SK-N-SH (cell line): ENCODE results near the gene MAPK8IP3. TPM values are rescaled to one million over a fixed set of nuclear protein-coding genes. Genes with fewer than 3 reads are reported as not detected.

Experiments
- CTCF ChIA-PET: fragments of 300-600, 350-600 bp; formaldehyde crosslinking; extraction: SDS; loops from one replicate; lab custom pipeline; 2021; lab: Yijun Ruan, JAX
- POLR2A ChIA-PET: fragments of 350-600 bp; sonication (Branson Sonifier 250); formaldehyde crosslinking; extraction: SDS; loops from one replicate; lab custom pipeline; 2020; ENCODE audit warnings: antibody characterized with exemption, inconsistent platforms; lab: Yijun Ruan, JAX
- DNase-seq: peaks from one replicate; pipeline ENCODE4 v3.0.0; 2012
- H2AFZ ChIP-seq: fragments of 200-600 bp; sonication (generic); 2 replicates; pipeline ENCODE4 v1.8.1; 2016; ENCODE audit warnings: antibody characterized with exemption, mild to moderate bottlenecking, low read depth
- H3F3A ChIP-seq: fragments of 200-600 bp; sonication (generic); replicated peaks from 2 replicates; pipeline ENCODE3; 2016; ENCODE audit warnings: antibody characterized with exemption, mild to moderate bottlenecking; ENCODE audit not compliant: insufficient read depth
- H3K27ac ChIP-seq, 2 experiments: fragments of 200-500 bp in 1 of 2; fragments of 200-600 bp in 1 of 2; sonication (Bioruptor generic) in 1 of 2; sonication (generic), shearing (Covaris generic) in 1 of 2; 2 replicates each; pipeline versions ENCODE4 v1.5.1 to v1.6.1; 2014 to 2016; ENCODE audit warnings: low read depth in 2 of 2, inconsistent platforms in 1 of 2, low read length in 1 of 2, mild to moderate bottlenecking in 1 of 2, mixed read lengths in 1 of 2
- H3K27me3 ChIP-seq: fragments of 200-600 bp; sonication (generic), shearing (Covaris generic); 2 replicates; pipeline ENCODE4 v1.6.1; 2016; ENCODE audit warnings: mixed run types; ENCODE audit not compliant: insufficient read depth
- H3K36me3 ChIP-seq, 2 experiments: fragments of 200-500 bp in 1 of 2; fragments of 200-600 bp in 1 of 2; sonication (Bioruptor generic) in 1 of 2; sonication (generic) in 1 of 2; replicated peaks in 1 of 2; 2 replicates each; pipeline versions ENCODE3 to v1.5.1; 2014 to 2016; ENCODE audit warnings: low read length in 1 of 2, mild to moderate bottlenecking in 1 of 2; ENCODE audit not compliant: insufficient read depth in 2 of 2, control insufficient read depth in 1 of 2
- H3K4me1 ChIP-seq, 2 experiments: fragments of 200-500 bp in 1 of 2; fragments of 200-600 bp in 1 of 2; sonication (Bioruptor generic) in 1 of 2; sonication (generic), shearing (Covaris generic) in 1 of 2; 2 replicates each; pipeline versions ENCODE4 v1.5.1 to v1.6.1; 2014 to 2016; ENCODE audit warnings: low read depth in 1 of 2, low read length in 1 of 2, mixed run types in 1 of 2; ENCODE audit not compliant: insufficient read depth in 2 of 2, control insufficient read depth in 1 of 2
- H3K4me2 ChIP-seq: fragments of 200-600 bp; sonication (generic), shearing (Covaris generic); 2 replicates; pipeline ENCODE4 v1.6.1; 2017; ENCODE audit warnings: mixed run types
- H3K4me3 ChIP-seq, 2 experiments: fragments of 200-500 bp in 1 of 2; fragments of 200-600 bp in 1 of 2; sonication (Bioruptor generic) in 1 of 2; sonication (generic), shearing (Covaris generic) in 1 of 2; 2 replicates each; pipeline versions ENCODE4 v1.5.1 to v1.8.1; 2014 to 2016; ENCODE audit warnings: low read depth in 2 of 2, inconsistent platforms in 1 of 2, low read length in 1 of 2, mild to moderate bottlenecking in 1 of 2, mixed read lengths in 1 of 2, moderate library complexity in 1 of 2
- H3K79me2 ChIP-seq: fragments of 200-600 bp; sonication (generic); 2 replicates; pipeline ENCODE4 v1.8.1; 2017; ENCODE audit warnings: mild to moderate bottlenecking; ENCODE audit not compliant: insufficient read depth
- H3K9ac ChIP-seq: fragments of 200-600 bp; sonication (generic); 2 replicates; pipeline ENCODE4 v1.6.1; 2017; ENCODE audit warnings: mixed run types
- H3K9me2 ChIP-seq: fragments of 200-600 bp; sonication (generic); 2 replicates; pipeline ENCODE4 v1.6.1; 2017; ENCODE audit warnings: mixed run types
- H3K9me3 ChIP-seq: fragments of 200-600 bp; sonication (generic); 2 replicates; pipeline ENCODE4 v1.6.1; 2017; ENCODE audit warnings: mixed run types, mild to moderate bottlenecking, moderate library complexity
- H4K20me1 ChIP-seq: fragments of 200-600 bp; sonication (generic); 2 replicates; pipeline ENCODE4 v1.6.1; 2017; ENCODE audit warnings: mild to moderate bottlenecking, mixed run types; ENCODE audit not compliant: insufficient read depth
- CHD2 ChIP-seq: fragments of 150-350 bp; IDR thresholded peaks from 2 replicates; pipeline ENCODE4 v1.6.1; 2018; ENCODE audit warnings: low read length; ENCODE audit not compliant: partially characterized antibody
- ELF1 ChIP-seq: IDR thresholded peaks from 2 replicates; pipeline ENCODE4 v1.4.0; 2012
- EP300 ChIP-seq, 2 experiments: IDR thresholded peaks; 2 replicates each; pipeline versions ENCODE4 v1.4.0 to v1.6.1; 2012; ENCODE audit warnings: borderline replicate concordance in 1 of 2, low read depth in 1 of 2, low read length in 1 of 2
- FOSL2 ChIP-seq: IDR thresholded peaks from 2 replicates; pipeline ENCODE4 v1.4.0; 2012; ENCODE audit warnings: low read depth, mild to moderate bottlenecking, moderate library complexity, borderline replicate concordance
- FOXM1 ChIP-seq: IDR thresholded peaks from 2 replicates; pipeline ENCODE4 v1.4.0; 2012; ENCODE audit warnings: low read depth, mild to moderate bottlenecking
- GABPA ChIP-seq: IDR thresholded peaks from 2 replicates; pipeline ENCODE4 v1.4.0; 2012; ENCODE audit warnings: low read depth, mild to moderate bottlenecking
- GATA2 ChIP-seq: sonication (generic); formaldehyde crosslinking; IDR thresholded peaks from 2 replicates; pipeline ENCODE4 v1.5.0; 2020; ENCODE audit warnings: mild to moderate bottlenecking, missing genetic modification reagents
- IRF3 ChIP-seq: fragments of 150-350 bp; IDR thresholded peaks from 2 replicates; pipeline ENCODE4 v1.6.1; 2016; ENCODE audit warnings: mild to moderate bottlenecking, low read depth, low read length
- JUND ChIP-seq: IDR thresholded peaks from 2 replicates; pipeline ENCODE4 v1.4.0; 2012
- MEF2A ChIP-seq: IDR thresholded peaks from 2 replicates; pipeline ENCODE4 v1.4.0; 2012; ENCODE audit warnings: low read depth, borderline replicate concordance
- MXI1 ChIP-seq: IDR thresholded peaks from 2 replicates; pipeline ENCODE4 v1.6.1; 2012; ENCODE audit warnings: mild to moderate bottlenecking, low read depth, low read length, improper control_type of control experiment
- NRF1 ChIP-seq: IDR thresholded peaks from 2 replicates; pipeline ENCODE4 v1.6.1; 2012; ENCODE audit warnings: low read depth, mild to moderate bottlenecking, low read length
- RAD21 ChIP-seq: IDR thresholded peaks from 2 replicates; pipeline ENCODE4 v1.6.1; 2012; ENCODE audit warnings: mild to moderate bottlenecking, low read length
- RCOR1 ChIP-seq: fragments of 150-350 bp; IDR thresholded peaks from 2 replicates; pipeline ENCODE4 v1.6.1; 2017; ENCODE audit warnings: antibody characterized with exemption, low read length
- RXRA ChIP-seq: IDR thresholded peaks from 2 replicates; pipeline ENCODE4 v1.4.0; 2012; ENCODE audit warnings: low read depth, mild to moderate bottlenecking, borderline replicate concordance
- SIN3A ChIP-seq: IDR thresholded peaks from 2 replicates; pipeline ENCODE4 v1.6.1; 2012; ENCODE audit warnings: low read depth, mild to moderate bottlenecking, low read length, moderate library complexity, borderline replicate concordance
- SMC3 ChIP-seq: IDR thresholded peaks from 2 replicates; pipeline ENCODE4 v1.6.1; 2012; ENCODE audit warnings: low read depth, low read length, improper control_type of control experiment
- TAF1 ChIP-seq: IDR thresholded peaks from 2 replicates; pipeline ENCODE4 v1.6.1; 2012; ENCODE audit warnings: low read depth, mild to moderate bottlenecking, low read length, moderate library complexity, borderline replicate concordance
- TEAD4 ChIP-seq: IDR thresholded peaks from 2 replicates; pipeline ENCODE4 v1.4.0; 2012; ENCODE audit warnings: mild to moderate bottlenecking, borderline replicate concordance; ENCODE audit not compliant: insufficient read depth
- USF1 ChIP-seq: IDR thresholded peaks from 2 replicates; pipeline ENCODE4 v1.4.0; 2012; ENCODE audit warnings: low read depth, borderline replicate concordance
- YY1 ChIP-seq: IDR thresholded peaks from 2 replicates; pipeline ENCODE4 v1.4.0; 2012; ENCODE audit warnings: low read depth, mild to moderate bottlenecking
- WGBS: methylation state at CpG from one replicate; pipeline ENCODE4 v1.1.6; 2017; ENCODE audit warnings: low lambda C conversion rate; 5-methylcytosine and 5-hydroxymethylcytosine counted together
- polyA plus RNA-seq, 3 experiments: library from polyadenylated mRNA; depleted of rRNA; stranded (reverse); fragments of >200 nt; gene quantifications; 2 replicates each; pipeline ENCODE4 v1.2.3, GENCODE V29; 2012
- TF ChIP-seq, protein P1 (sequence below): IDR thresholded peaks from 2 replicates; pipeline ENCODE4; 2012

The MAPK8IP3 gene
- polyA plus RNA-seq, 1 of the 3 experiments (the other 2 are of a cell fraction), result 57.3 TPM

GRCh38 chr16:1751946-1752345, 46.0 kb downstream of the MAPK8IP3 start:
- no peak overlapping the region for H3K4me2 ChIP-seq
- H3K9me3 ChIP-seq, result no peaks in the 10 kb centered on the region
- H3K9me2 ChIP-seq, result no peaks in the 10 kb centered on the region
- H3K27ac ChIP-seq, result no peak overlapping the region
- TF ChIP-seq JUND, result no peak
- TF ChIP-seq RXRA, result no peak
- no peak for TF ChIP-seq MEF2A
- no peak for TF ChIP-seq SIN3A
- no peak for TF ChIP-seq SMC3
- TF ChIP-seq MXI1, result no peak
- TF ChIP-seq ELF1, result no peak
- no peak for TF ChIP-seq YY1
- no peak for TF ChIP-seq NRF1
- TF ChIP-seq TEAD4, result no peak
- no peak for TF ChIP-seq EP300 (IDR thresholded peaks at IDR 0.05; ENCODE audit: borderline replicate concordance in 1 of 2, low read depth in 1 of 2, low read length in 1 of 2)
- TF ChIP-seq GATA2 (CRISPR knock-in tag), result no peak
- TF ChIP-seq RCOR1, result no peak
- TF ChIP-seq, protein P1, sequence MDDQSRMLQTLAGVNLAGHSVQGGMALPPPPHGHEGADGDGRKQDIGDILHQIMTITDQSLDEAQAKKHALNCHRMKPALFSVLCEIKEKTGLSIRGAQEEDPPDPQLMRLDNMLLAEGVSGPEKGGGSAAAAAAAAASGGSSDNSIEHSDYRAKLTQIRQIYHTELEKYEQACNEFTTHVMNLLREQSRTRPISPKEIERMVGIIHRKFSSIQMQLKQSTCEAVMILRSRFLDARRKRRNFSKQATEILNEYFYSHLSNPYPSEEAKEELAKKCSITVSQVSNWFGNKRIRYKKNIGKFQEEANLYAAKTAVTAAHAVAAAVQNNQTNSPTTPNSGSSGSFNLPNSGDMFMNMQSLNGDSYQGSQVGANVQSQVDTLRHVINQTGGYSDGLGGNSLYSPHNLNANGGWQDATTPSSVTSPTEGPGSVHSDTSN, result no peak
- H3K27me3 ChIP-seq, result no peaks in the 10 kb centered on the region
- no peak overlapping the region for H3K9ac ChIP-seq
- H3K36me3 ChIP-seq, result peaks cover 4 to 40% of the 10 kb centered on the region in 2 experiments
- H3K79me2 ChIP-seq, result no peaks in the 10 kb centered on the region; the same call in 1 of the 2 replicates
- no peaks in the 10 kb centered on the region for H3K4me1 ChIP-seq
- 98% methylated on average over 7 of the region's 16 CpGs for WGBS
- ChIA-PET POLR2A (no interaction called here), CTCF (interaction anchor here (1.5 kb wide), 1 partner anchor 28 kb away, joined by 5 read pairs; no protein-coding TSS in a partner anchor)
- no peaks in the 10 kb centered on the region for H3F3A ChIP-seq
- DNase-seq, result no peak
- no peak overlapping the region for H3K4me3 ChIP-seq
- H4K20me1 ChIP-seq, result no peaks in the 10 kb centered on the region
- no peak overlapping the region for H2AFZ ChIP-seq

DNA sequence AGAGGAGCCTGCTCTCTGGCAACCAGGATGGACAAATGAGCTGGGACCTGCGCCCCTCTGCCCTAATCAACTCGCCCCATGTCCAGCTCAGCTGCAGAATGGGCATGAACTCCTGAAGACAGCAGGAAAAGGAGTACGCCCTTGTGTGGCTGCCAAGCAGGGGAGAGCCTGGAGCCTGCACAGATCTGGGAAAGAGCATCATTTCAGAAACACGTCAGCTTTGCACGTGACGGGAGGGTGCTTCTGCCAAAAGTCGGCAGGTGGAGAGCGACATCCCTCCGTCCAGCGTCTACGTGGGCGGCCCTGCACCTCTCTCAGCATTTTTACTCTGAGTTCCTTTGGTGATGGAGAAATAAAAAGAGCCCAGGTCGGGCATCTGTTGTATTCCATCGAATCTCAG, 46.9 kb downstream of the MAPK8IP3 start:
- no peak overlapping the region for H3K27ac ChIP-seq
- no peaks in the 10 kb centered on the region for H3K9me2 ChIP-seq
- POLR2A ChIA-PET, result no interaction called here
- no peaks in the 10 kb centered on the region for H3K27me3 ChIP-seq
- H2AFZ ChIP-seq, result no peak overlapping the region
- H3K4me3 ChIP-seq, result no peak overlapping the region
- no peaks in the 10 kb centered on the region for H3K9me3 ChIP-seq
- CTCF ChIA-PET, result no interaction called here
- H3K4me1 ChIP-seq, result no peaks in the 10 kb centered on the region
- H3K4me2 ChIP-seq, result no peak overlapping the region
- DNase-seq, result no peak
- H4K20me1 ChIP-seq, result no peaks in the 10 kb centered on the region
- H3K36me3 ChIP-seq, result peaks cover 4 to 37% of the 10 kb centered on the region in 2 experiments
- no peak overlapping the region for H3K9ac ChIP-seq
- no peaks in the 10 kb centered on the region; the same call in 1 of the 2 replicates for H3K79me2 ChIP-seq
- TF ChIP-seq GABPA (no peak), FOSL2 (no peak), NRF1 (no peak), SIN3A (no peak), GATA2 (CRISPR knock-in tag) (no peak), FOXM1 (no peak), RAD21 (no peak), TAF1 (no peak), JUND (no peak), CHD2 (no peak), SMC3 (no peak), USF1 (no peak), YY1 (no peak), IRF3 (no peak), ELF1 (no peak), EP300 (IDR thresholded peaks at IDR 0.05; ENCODE audit: borderline replicate concordance in 1 of 2, low read depth in 1 of 2, low read length in 1 of 2) (no peak)
- no peaks in the 10 kb centered on the region for H3F3A ChIP-seq
- 97% methylated on average over 13 of the region's 14 CpGs for WGBS
